GM20000 (cell line): ENCODE data around the gene CRBN.

Source experiments
- DNase-seq: peaks from one replicate; pipeline ENCODE4 v3.0.0; 2012; ENCODE audit warnings: low spot score
- CTCF ChIP-seq: IDR thresholded peaks from 2 replicates; pipeline ENCODE4 v1.5.1; 2012; ENCODE audit warnings: mild to moderate bottlenecking, control low read depth; ENCODE audit errors: extremely low read depth, missing control alignments

CRBN gene

GRCh38 chr3:3201611-3202010 is 22.1 kb upstream of the CRBN start:
- no peak for TF ChIP-seq CTCF
- peak; percentile 30 for DNase-seq

GRCh38 chr3:3200632-3201212 is 21.2 kb upstream of the CRBN start:
- peak; percentile 49 for DNase-seq
- TF ChIP-seq CTCF: peak; percentile 78

GRCh38 chr3:3199306-3199705 is 19.8 kb upstream of the CRBN start:
- DNase-seq: no peak
- TF ChIP-seq CTCF: no peak

- TF ChIP-seq CTCF: no peak
- no peak for DNase-seq
Observed at GRCh38 chr3:3196148-3196861, 16.8 kb upstream of the CRBN start.

- no peak for DNase-seq
Observed at GRCh38 chr3:3194861-3195260, 15.4 kb upstream of the CRBN start.

GRCh38 chr3:3192286-3192675 is 12.8 kb upstream of the CRBN start:
- DNase-seq: no peak
- TF ChIP-seq CTCF: no peak

More at GRCh38 chr3:3194861-3195260, 15.4 kb upstream of the CRBN start:
- no peak for TF ChIP-seq CTCF

GRCh38 chr3:3191675-3192285 is 12.3 kb upstream of the CRBN start:
- TF ChIP-seq CTCF: no peak
- no peak for DNase-seq
